Measurements from ENCODE around the gene UBL5.

The UBL5 gene

GRCh38 chr19:9792206-9793070 is 35.3 kb upstream of the UBL5 start:
- Histone ChIP-seq H2AFZ (ENCODE audit: low read length) (no peak overlapping the region), H3K4me3 (ENCODE audit: low read depth, low read length, poor library complexity, severe bottlenecking) (peak overlapping the region; percentile 65), H3K9ac (ENCODE audit: low read length) (peak overlapping the region; percentile 63), H3K27ac (ENCODE audit: low read depth, low read length, poor library complexity, severe bottlenecking) (peak overlapping the region; percentile 68), H3F3A (ENCODE audit: insufficient read depth, low read length) (no peaks in the 10 kb centered on the region; the same call in 1 of the 2 replicates), H3K4me1 (ENCODE audit: insufficient read depth, low read length, severe bottlenecking) (peaks cover 19% of the 10 kb centered on the region), H3K4me2 (ENCODE audit: low read length) (peak overlapping the region; percentile 62), H3K27me3 (ENCODE audit: insufficient read depth, low read length) (no peaks in the 10 kb centered on the region), H3K36me3 (ENCODE audit: insufficient read depth, low read length) (0 out of 2 replicates have a peak, but pooled peaks cover 5% of the 10 kb centered on the region), H3K9me2 (ENCODE audit: low read depth, low read length) (no peaks in the 10 kb centered on the region), H4K20me1 (ENCODE audit: insufficient read depth, low read length) (no peaks in the 10 kb centered on the region), H3K79me2 (ENCODE audit: insufficient read depth, low read length) (no peaks in the 10 kb centered on the region), H3K9me3 (ENCODE audit: low read length) (no peaks in the 10 kb centered on the region)
- TF ChIP-seq EZH2 (IDR thresholded peaks at IDR 0.05; ENCODE audit: borderline replicate concordance, low read length): no peak
- no peak for TF ChIP-seq CTCF (IDR thresholded peaks at IDR 0.05; ENCODE audit: low read length)

- Histone ChIP-seq H4K20me1 (ENCODE audit: insufficient read depth, low read length) (no peaks in the 10 kb centered on the region), H3K27me3 (ENCODE audit: insufficient read depth, low read length) (no peaks in the 10 kb centered on the region), H3K4me2 (ENCODE audit: low read length) (peak overlapping the region; percentile 62), H3K36me3 (ENCODE audit: insufficient read depth, low read length) (0 out of 2 replicates have a peak, but pooled peaks cover 5% of the 10 kb centered on the region), H3K4me3 (ENCODE audit: low read depth, low read length, poor library complexity, severe bottlenecking) (peak overlapping the region; percentile 65), H3F3A (ENCODE audit: insufficient read depth, low read length) (no peaks in the 10 kb centered on the region; the same call in 1 of the 2 replicates), H3K9me2 (ENCODE audit: low read depth, low read length) (no peaks in the 10 kb centered on the region), H2AFZ (ENCODE audit: low read length) (no peak overlapping the region), H3K4me1 (ENCODE audit: insufficient read depth, low read length, severe bottlenecking) (peaks cover 19% of the 10 kb centered on the region), H3K27ac (ENCODE audit: low read depth, low read length, poor library complexity, severe bottlenecking) (peak overlapping the region; percentile 68), H3K79me2 (ENCODE audit: insufficient read depth, low read length) (no peaks in the 10 kb centered on the region), H3K9me3 (ENCODE audit: low read length) (no peaks in the 10 kb centered on the region), H3K9ac (ENCODE audit: low read length) (peak overlapping the region; percentile 63)
- TF ChIP-seq CTCF (IDR thresholded peaks at IDR 0.05; ENCODE audit: low read length): no peak
- TF ChIP-seq EZH2 (IDR thresholded peaks at IDR 0.05; ENCODE audit: borderline replicate concordance, low read length): no peak
Observed at GRCh38 chr19:9793071-9793591, 34.6 kb upstream of the UBL5 start.

GRCh38 chr19:9796113-9796773 is 31.5 kb upstream of the UBL5 start:
- no peaks in the 10 kb centered on the region for H4K20me1 ChIP-seq (ENCODE audit: insufficient read depth, low read length)
- H3K4me2 ChIP-seq (ENCODE audit: low read length): peak overlapping the region; percentile 28; the same call in 1 of the 2 replicates
- H3F3A ChIP-seq (ENCODE audit: insufficient read depth, low read length): no peaks in the 10 kb centered on the region; the same call in 1 of the 2 replicates
- H3K9me2 ChIP-seq (ENCODE audit: low read depth, low read length): no peaks in the 10 kb centered on the region
- peaks cover 15% of the 10 kb centered on the region for H3K4me1 ChIP-seq (ENCODE audit: insufficient read depth, low read length, severe bottlenecking)
- H3K27ac ChIP-seq (ENCODE audit: low read depth, low read length, poor library complexity, severe bottlenecking): no peak overlapping the region
- peak overlapping the region; percentile 3; the same call in 1 of the 2 replicates for H3K9ac ChIP-seq (ENCODE audit: low read length)
- H3K79me2 ChIP-seq (ENCODE audit: insufficient read depth, low read length): no peaks in the 10 kb centered on the region
- H3K4me3 ChIP-seq (ENCODE audit: low read depth, low read length, poor library complexity, severe bottlenecking): no peak overlapping the region
- H3K36me3 ChIP-seq (ENCODE audit: insufficient read depth, low read length): 0 out of 2 replicates have a peak, but pooled peaks cover 5% of the 10 kb centered on the region
- H3K9me3 ChIP-seq (ENCODE audit: low read length): no peaks in the 10 kb centered on the region
- H2AFZ ChIP-seq (ENCODE audit: low read length): peak overlapping the region; percentile 1; the same call in 1 of the 2 replicates
- peak; percentile 90 for TF ChIP-seq CTCF (IDR thresholded peaks at IDR 0.05; ENCODE audit: low read length)
- TF ChIP-seq EZH2 (IDR thresholded peaks at IDR 0.05; ENCODE audit: borderline replicate concordance, low read length): no peak
- H3K27me3 ChIP-seq (ENCODE audit: insufficient read depth, low read length): no peaks in the 10 kb centered on the region
